Prostate gland (tissue), 2 donors: ENCODE results near the gene RHOT1.

Source experiments
- POLR2A ChIP-seq: fragments of 450-650 bp; IDR thresholded peaks from one replicate; pipeline ENCODE4 v1.6.1; 2016; ENCODE audit warnings: antibody characterized with exemption, mild to moderate bottlenecking
- POLR2AphosphoS5 ChIP-seq: sonication (generic); formaldehyde crosslinking; IDR thresholded peaks from one replicate; pipeline ENCODE4 v1.6.1; 2017; ENCODE audit warnings: antibody characterized with exemption
- TF ChIP-seq, protein P1 (sequence below), 4 experiments: fragments of 200-600 bp in 2 of 4; fragments of 450-650 bp in 2 of 4; sonication (generic) in 2 of 4; IDR thresholded peaks; 1 replicate in 3 of 4; 2 replicates in 1 of 4; pipeline ENCODE4 v1.5.1; 2016 to 2019; ENCODE audit warnings: antibody characterized with exemption in 4 of 4, mild to moderate bottlenecking in 2 of 4, moderate library complexity in 2 of 4

DNA sequence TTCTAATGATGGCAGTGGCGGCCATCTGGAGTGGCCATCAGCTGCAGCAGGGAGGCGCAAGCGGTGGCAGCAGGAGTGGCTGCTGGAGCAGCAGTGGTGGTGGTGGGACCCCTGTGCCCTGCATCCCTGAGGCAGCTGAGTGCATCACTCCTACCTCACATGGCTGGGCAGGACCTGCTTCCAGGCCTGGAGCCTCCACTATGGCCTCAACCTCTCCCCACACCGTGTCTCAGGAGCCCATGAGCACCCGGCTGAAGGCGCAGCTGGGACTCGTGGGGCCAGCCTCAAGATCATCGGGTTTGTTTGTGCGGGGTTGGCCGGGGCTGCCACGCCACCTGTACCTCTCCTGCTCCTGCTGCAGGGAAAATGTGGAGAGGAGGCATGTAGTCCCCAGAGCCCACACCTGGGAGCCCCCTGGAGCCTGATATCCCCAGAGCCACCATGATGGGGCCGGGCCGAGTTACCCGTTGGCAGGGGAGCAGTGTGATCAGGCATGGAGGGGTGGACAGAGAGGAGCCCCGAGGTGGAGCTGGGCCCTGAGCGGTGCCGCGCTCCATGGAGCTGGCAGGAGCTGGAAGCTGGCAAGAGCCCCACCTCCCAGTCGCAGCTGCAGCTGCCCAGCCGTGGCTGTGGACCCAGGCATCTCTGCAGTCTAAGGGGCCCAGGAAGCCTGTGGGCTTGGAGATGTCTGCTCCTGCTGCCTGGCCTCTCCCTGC, 16.7 kb downstream of the RHOT1 start:
- TF ChIP-seq POLR2A (no peak), POLR2AphosphoS5 (no peak)
- TF ChIP-seq, protein P1, sequence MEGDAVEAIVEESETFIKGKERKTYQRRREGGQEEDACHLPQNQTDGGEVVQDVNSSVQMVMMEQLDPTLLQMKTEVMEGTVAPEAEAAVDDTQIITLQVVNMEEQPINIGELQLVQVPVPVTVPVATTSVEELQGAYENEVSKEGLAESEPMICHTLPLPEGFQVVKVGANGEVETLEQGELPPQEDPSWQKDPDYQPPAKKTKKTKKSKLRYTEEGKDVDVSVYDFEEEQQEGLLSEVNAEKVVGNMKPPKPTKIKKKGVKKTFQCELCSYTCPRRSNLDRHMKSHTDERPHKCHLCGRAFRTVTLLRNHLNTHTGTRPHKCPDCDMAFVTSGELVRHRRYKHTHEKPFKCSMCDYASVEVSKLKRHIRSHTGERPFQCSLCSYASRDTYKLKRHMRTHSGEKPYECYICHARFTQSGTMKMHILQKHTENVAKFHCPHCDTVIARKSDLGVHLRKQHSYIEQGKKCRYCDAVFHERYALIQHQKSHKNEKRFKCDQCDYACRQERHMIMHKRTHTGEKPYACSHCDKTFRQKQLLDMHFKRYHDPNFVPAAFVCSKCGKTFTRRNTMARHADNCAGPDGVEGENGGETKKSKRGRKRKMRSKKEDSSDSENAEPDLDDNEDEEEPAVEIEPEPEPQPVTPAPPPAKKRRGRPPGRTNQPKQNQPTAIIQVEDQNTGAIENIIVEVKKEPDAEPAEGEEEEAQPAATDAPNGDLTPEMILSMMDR (IDR thresholded peaks at IDR 0.05): no peak
